GM12878 (cell line): ENCODE results near the gene TSPAN11. TPM values are rescaled to one million over a fixed set of nuclear protein-coding genes. Genes with fewer than 3 reads are reported as not detected.

ENCODE experiments used
- ATAC-seq: fragments of 200-7000 bp; cut with Tn5 transposase; 3 replicates; pipeline ENCODE4 v1.9.1; 2020; ENCODE audit warnings: mild to moderate bottlenecking, moderate library complexity
- BruUV-seq: library from RNA; stranded (reverse); fragments of 400-500 nt; replicated peaks from 2 replicates; lab custom pipeline; 2021; lab: Mats Ljungman, UMichigan
- CTCF ChIA-PET: fragments of 300-600 bp; sonication (Branson Sonifier 250); formaldehyde crosslinking; extraction: SDS; loops from one replicate; lab custom pipeline; 2021; ENCODE audit warnings: inconsistent platforms; lab: Yijun Ruan, JAX
- POLR2A ChIA-PET: fragments of 350-600 bp; formaldehyde crosslinking; extraction: SDS; loops from one replicate; lab custom pipeline; 2021; ENCODE audit warnings: inconsistent platforms; lab: Charles Lee
- RAD21 ChIA-PET: fragments of 300-600 bp; sonication (Branson Sonifier 250); formaldehyde crosslinking; loops from one replicate; lab custom pipeline; 2023; ENCODE audit warnings: antibody characterized with exemption; ENCODE audit not compliant: unreplicated experiment; lab: Charles Lee
- SMC1A ChIA-PET: fragments of 300-600 bp; sonication (Branson Sonifier 250); formaldehyde crosslinking; loops from one replicate; lab custom pipeline; 2023; ENCODE audit not compliant: unreplicated experiment, uncharacterized antibody; lab: Charles Lee
- DNase-seq: peaks from one replicate; pipeline ENCODE4 v3.0.0-alpha.2; 2011; ENCODE audit warnings: low read depth, low spot score
- FAIRE-seq: peaks from 3 replicates; lab custom pipeline; 2011; peaks lifted over from hg19 to GRCh38; lab: Jason Lieb, UNC
- H2AFZ ChIP-seq: 2 replicates; pipeline ENCODE4 v1.6.0; 2011; ENCODE audit warnings: low read depth, low read length, control low read depth; ENCODE audit not compliant: control insufficient read depth
- H3K27ac ChIP-seq: 2 replicates; pipeline ENCODE4 v1.5.1; 2011; ENCODE audit warnings: control low read depth; ENCODE audit not compliant: control insufficient read depth, insufficient read depth
- H3K27me3 ChIP-seq, 2 experiments: replicated peaks in 1 of 2; 2 replicates each; pipeline versions ENCODE4 v1.6.0 to v1.6.1; 2011; ENCODE audit warnings: low read length in 1 of 2; ENCODE audit not compliant: control insufficient read depth in 2 of 2, insufficient read depth in 2 of 2
- H3K36me3 ChIP-seq, 2 experiments: 2 replicates each; pipeline ENCODE4 v1.5.1; 2011; ENCODE audit warnings: low read length in 1 of 2; ENCODE audit not compliant: control insufficient read depth in 2 of 2, insufficient read depth in 2 of 2
- H3K4me1 ChIP-seq: 2 replicates; pipeline ENCODE4 v1.6.1; 2011; ENCODE audit warnings: mild to moderate bottlenecking, low read length, moderate library complexity, mixed read lengths; ENCODE audit not compliant: control insufficient read depth, insufficient read depth
- H3K4me2 ChIP-seq: 2 replicates; pipeline ENCODE4 v1.6.0; 2011; ENCODE audit warnings: control low read depth; ENCODE audit not compliant: control insufficient read depth, insufficient read depth
- H3K4me3 ChIP-seq: fragments of 200-600 bp; sonication (generic); 2 replicates; pipeline ENCODE4 v1.5.1; 2016
- H3K79me2 ChIP-seq: 2 replicates; pipeline ENCODE4 v1.6.0; 2011; ENCODE audit warnings: low read length; ENCODE audit not compliant: control insufficient read depth, insufficient read depth
- H3K9ac ChIP-seq: 2 replicates; pipeline ENCODE4 v1.8.0; 2011; ENCODE audit warnings: low read length, control low read depth, mixed read lengths; ENCODE audit not compliant: control insufficient read depth, insufficient read depth
- H3K9me3 ChIP-seq: replicated peaks from 3 replicates; pipeline ENCODE4 v1.5.1; 2011; ENCODE audit warnings: mild to moderate bottlenecking, low read length; ENCODE audit not compliant: control insufficient read depth, insufficient read depth
- H4K20me1 ChIP-seq: 2 replicates; pipeline ENCODE4 v1.6.0; 2011; ENCODE audit not compliant: control insufficient read depth, insufficient read depth
- IKZF2 ChIP-seq, 2 experiments: fragments of 450-650 bp; IDR thresholded peaks; 2 replicates each; pipeline ENCODE4 v1.6.1; 2017; ENCODE audit warnings: mild to moderate bottlenecking in 2 of 2, moderate library complexity in 2 of 2
- POLR2A ChIP-seq: IDR thresholded peaks from 2 replicates; pipeline ENCODE4 v1.6.1; 2011; ENCODE audit warnings: low read depth, mild to moderate bottlenecking, low read length
- RELA ChIP-seq: fragments of 450-650 bp; IDR thresholded peaks from 2 replicates; pipeline ENCODE4 v1.8.0; 2014; ENCODE audit warnings: borderline replicate concordance; ENCODE audit not compliant: partially characterized antibody
- TCF7 ChIP-seq: IDR thresholded peaks from 2 replicates; pipeline ENCODE4 v1.6.1; 2014; ENCODE audit warnings: antibody characterized with exemption, borderline replicate concordance
- ZNF384 ChIP-seq: IDR thresholded peaks from 2 replicates; pipeline ENCODE4 v1.6.1; 2012; ENCODE audit warnings: low read depth, mild to moderate bottlenecking, low read length, improper control_type of control experiment, borderline replicate concordance
- WGBS: methylation state at CpG from one replicate; pipeline ENCODE4 v1.1.6; 2016; ENCODE audit warnings: low lambda C conversion rate; ENCODE audit not compliant: insufficient replicate concordance, insufficient coverage; ENCODE audit errors: missing lambda C conversion rate; 5-methylcytosine and 5-hydroxymethylcytosine counted together
- in situ Hi-C: fragments of 300-500 bp; cut with MboI; formaldehyde crosslinking; loops from 9 replicates; pipeline ENCODE4 v1.14.3; 2018; ENCODE audit warnings: mixed read lengths
- intact Hi-C: fragments of 100-400 bp; cut with micrococcal nuclease; formaldehyde crosslinking; loops from one replicate; pipeline ENCODE4 v1.14.2; 2022; ENCODE audit not compliant: unreplicated experiment
- polyA plus RNA-seq, 11 experiments: library from polyadenylated mRNA; depleted of rRNA in 4 of 11; unstranded in 6 of 11; stranded (reverse) in 5 of 11; fragments of >200 nt; fragmentation: Nextera tagmentation in 4 of 11; fragmentation: Illumina TruSeq in 1 of 11; extraction: Ambion mirVana in 4 of 11; extraction: Trizol in 1 of 11; gene quantifications; 1 replicate in 1 of 11; 2 replicates in 10 of 11; pipeline versions ENCODE4 v1.2.1 to v1.2.3, GENCODE V29; 2011 to 2016; ENCODE audit warnings: inconsistent platforms in 2 of 11, missing spikeins in 2 of 11, low read depth in 1 of 11
- total RNA-seq, 4 experiments: library from RNA; depleted of rRNA in 3 of 4; stranded (reverse); fragments of >200 nt in 3 of 4; fragmentation: Illumina TruSeq in 1 of 4; extraction: Trizol in 1 of 4; gene quantifications; 2 replicates each; pipeline versions ENCODE4 v1.2.1 to v1.2.3, GENCODE V29; 2013 to 2021
- TF ChIP-seq, protein P1 (sequence below): IDR thresholded peaks from 2 replicates; pipeline ENCODE4 v1.6.1; 2012; ENCODE audit warnings: low read depth, low read length, improper control_type of control experiment
- TF ChIP-seq, protein P2 (sequence below): fragments of 450-650 bp; IDR thresholded peaks from 2 replicates; pipeline ENCODE4 v1.6.1; 2017; ENCODE audit warnings: mild to moderate bottlenecking, low read depth, inconsistent platforms; ENCODE audit not compliant: poor library complexity, severe bottlenecking

Gene TSPAN11
- total and polyA plus RNA-seq, 10 of the 15 experiments (the other 5 are each of a cell fraction or from before 2014, with no cell fraction given): under 0.01 to 0.27 (median 0.04) TPM; not detected in 6

DNA sequence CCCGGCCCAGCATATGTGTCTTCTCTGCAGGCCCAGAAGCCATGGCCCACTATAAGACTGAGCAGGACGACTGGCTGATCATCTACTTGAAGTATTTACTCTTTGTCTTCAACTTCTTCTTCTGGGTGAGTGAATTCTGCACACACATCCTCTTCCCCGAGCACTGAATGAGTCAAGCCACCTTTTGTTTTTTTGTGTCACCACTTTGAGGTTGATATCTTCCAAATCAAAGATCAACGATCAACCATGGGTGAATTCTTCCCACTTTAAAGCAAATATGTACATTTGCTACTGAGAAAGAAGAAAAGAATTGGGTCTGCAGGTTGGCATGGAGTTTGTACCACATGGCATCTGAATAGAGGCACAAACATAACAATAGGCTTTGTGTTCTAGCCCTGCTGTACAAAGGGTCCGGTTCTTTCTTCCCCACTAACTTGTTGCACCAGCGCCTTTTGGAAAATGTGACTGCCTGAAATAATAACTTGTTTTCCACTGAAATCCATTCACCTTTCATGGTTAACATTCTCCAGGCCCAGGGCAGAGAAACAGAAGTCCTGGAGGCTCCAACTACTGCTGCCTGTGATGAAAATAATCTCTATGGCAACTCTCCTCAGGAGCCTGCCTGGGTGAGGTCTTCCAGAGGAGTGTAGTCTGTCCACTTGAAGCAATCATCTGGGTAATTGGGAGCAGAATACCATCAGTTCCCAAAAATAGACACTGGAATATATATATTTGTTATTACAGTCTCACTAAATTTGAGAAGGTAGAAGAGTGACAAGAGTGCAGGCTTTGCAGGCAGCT lies 27.6 kb downstream of the TSPAN11 start:
- Histone ChIP-seq H3K79me2 (no peaks in the 10 kb centered on the region), H3K9ac (no peak overlapping the region), H3K36me3 (no peaks in the 10 kb centered on the region), H3K9me3 (no peaks in the 10 kb centered on the region; the same call in 2 of the 3 replicates), H3K27ac (no peak overlapping the region), H3K4me1 (peaks cover 2% of the 10 kb centered on the region; the same call in 1 of the 2 replicates), H4K20me1 (no peaks in the 10 kb centered on the region), H3K4me3 (no peak overlapping the region), H3K27me3 (no peaks in the 10 kb centered on the region; a peak in 2 of 4 replicates), H3K4me2 (no peak overlapping the region), H2AFZ (no peak overlapping the region)
- no peak for DNase-seq
- WGBS: 19% methylated on average over 6 of the region's 6 CpGs
- no peak for ATAC-seq
- ChIA-PET SMC1A (no interaction called here), CTCF (no interaction called here), RAD21 (no interaction called here), POLR2A (no interaction called here)
- FAIRE-seq: no peak
- no peak for TF ChIP-seq ZNF384
- TF ChIP-seq, protein P1, sequence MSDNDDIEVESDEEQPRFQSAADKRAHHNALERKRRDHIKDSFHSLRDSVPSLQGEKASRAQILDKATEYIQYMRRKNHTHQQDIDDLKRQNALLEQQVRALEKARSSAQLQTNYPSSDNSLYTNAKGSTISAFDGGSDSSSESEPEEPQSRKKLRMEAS: no peak
- intact Hi-C loops: no loop called here
- in situ Hi-C loops: no loop called here
- BruUV-seq: no TSS peak

DNA sequence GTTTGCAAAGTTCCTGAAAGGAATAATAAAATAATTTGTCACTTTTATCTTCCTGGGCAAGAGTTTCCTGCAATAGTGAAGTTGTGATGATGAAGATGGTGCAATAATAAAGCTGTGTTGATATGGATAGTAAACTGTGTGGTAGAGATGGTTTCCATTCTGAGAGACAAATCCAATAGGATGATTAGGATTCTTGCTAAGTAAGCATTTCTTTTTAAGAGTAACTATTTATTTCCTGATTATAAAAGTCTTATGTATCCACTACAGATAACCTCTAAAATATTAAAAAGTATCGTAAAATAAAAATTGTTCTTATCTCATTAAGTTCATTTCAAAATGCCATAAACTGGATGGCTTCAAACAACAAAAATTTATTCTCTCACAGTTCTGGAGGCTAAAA lies 28.7 kb downstream of the TSPAN11 start:
- no peak overlapping the region for H3K4me2 ChIP-seq
- ChIA-PET SMC1A (interaction anchor here (0.9 kb wide), 1 partner anchor 10 kb away, joined by 3 read pairs; no protein-coding TSS in a partner anchor), RAD21 (no interaction called here), CTCF (no interaction called here)
- intact Hi-C loops: no loop called here
- in situ Hi-C loops: no loop called here
- no TSS peak for BruUV-seq
- H3K9ac ChIP-seq: no peak overlapping the region
- H3K9me3 ChIP-seq: no peaks in the 10 kb centered on the region; the same call in 2 of the 3 replicates
- H2AFZ ChIP-seq: no peak overlapping the region
- H3K36me3 ChIP-seq: no peaks in the 10 kb centered on the region
- no peaks in the 10 kb centered on the region for H4K20me1 ChIP-seq
- no peak for DNase-seq
- WGBS: 95% methylated on average over 1 of the region's 1 CpG
- no peak for FAIRE-seq
- no peak for ATAC-seq
- no peaks in the 10 kb centered on the region for H3K79me2 ChIP-seq
- TF ChIP-seq POLR2A: no peak
- TF ChIP-seq RELA: no peak
- no peak for TF ChIP-seq TCF7
- no peak for TF ChIP-seq IKZF2 (IDR thresholded peaks at IDR 0.05)
- TF ChIP-seq, protein P2, sequence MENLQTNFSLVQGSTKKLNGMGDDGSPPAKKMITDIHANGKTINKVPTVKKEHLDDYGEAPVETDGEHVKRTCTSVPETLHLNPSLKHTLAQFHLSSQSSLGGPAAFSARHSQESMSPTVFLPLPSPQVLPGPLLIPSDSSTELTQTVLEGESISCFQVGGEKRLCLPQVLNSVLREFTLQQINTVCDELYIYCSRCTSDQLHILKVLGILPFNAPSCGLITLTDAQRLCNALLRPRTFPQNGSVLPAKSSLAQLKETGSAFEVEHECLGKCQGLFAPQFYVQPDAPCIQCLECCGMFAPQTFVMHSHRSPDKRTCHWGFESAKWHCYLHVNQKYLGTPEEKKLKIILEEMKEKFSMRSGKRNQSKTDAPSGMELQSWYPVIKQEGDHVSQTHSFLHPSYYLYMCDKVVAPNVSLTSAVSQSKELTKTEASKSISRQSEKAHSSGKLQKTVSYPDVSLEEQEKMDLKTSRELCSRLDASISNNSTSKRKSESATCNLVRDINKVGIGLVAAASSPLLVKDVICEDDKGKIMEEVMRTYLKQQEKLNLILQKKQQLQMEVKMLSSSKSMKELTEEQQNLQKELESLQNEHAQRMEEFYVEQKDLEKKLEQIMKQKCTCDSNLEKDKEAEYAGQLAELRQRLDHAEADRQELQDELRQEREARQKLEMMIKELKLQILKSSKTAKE: no peak
- TF ChIP-seq, all 136 proteins: peak for 0
- POLR2A ChIA-PET: no interaction called here
- H3K27me3 ChIP-seq: no peaks in the 10 kb centered on the region; a peak in 2 of 4 replicates
- H3K4me3 ChIP-seq: no peak overlapping the region
- H3K27ac ChIP-seq: no peak overlapping the region
- peaks cover 2% of the 10 kb centered on the region; the same call in 1 of the 2 replicates for H3K4me1 ChIP-seq
